Mesenchymal stem cell (in vitro differentiated cells and primary cell): ENCODE results near the gene TGM2.

ENCODE experiments used
- DNase-seq: peaks from one replicate; pipeline ENCODE4 v3.0.0-alpha.2; 2013
- H2AFZ ChIP-seq: one replicate; pipeline ENCODE4 v1.6.1; 2013; ENCODE audit warnings: low read depth, mild to moderate bottlenecking, control low read depth, inconsistent platforms, low read length, moderate library complexity
- H2AK5ac ChIP-seq: 2 replicates; pipeline ENCODE4 v1.6.1; 2013; ENCODE audit warnings: low read length, moderate library complexity, mild to moderate bottlenecking, inconsistent platforms; ENCODE audit not compliant: severe bottlenecking
- H2BK120ac ChIP-seq: one replicate; pipeline ENCODE4 v1.6.1; 2013; ENCODE audit warnings: low read depth, mild to moderate bottlenecking, inconsistent platforms, low read length, moderate library complexity
- H2BK12ac ChIP-seq, 2 experiments: one replicate each; pipeline ENCODE4 v1.6.1; 2013; ENCODE audit warnings: inconsistent platforms in 2 of 2, low read length in 2 of 2, mild to moderate bottlenecking in 2 of 2, moderate library complexity in 2 of 2, control low read depth in 1 of 2
- H2BK15ac ChIP-seq: one replicate; pipeline ENCODE4 v1.6.1; 2013; ENCODE audit warnings: mild to moderate bottlenecking, low read depth, inconsistent platforms; ENCODE audit not compliant: poor library complexity, severe bottlenecking
- H2BK5ac ChIP-seq: 2 replicates; pipeline ENCODE4 v1.6.1; 2013; ENCODE audit warnings: low read depth, mild to moderate bottlenecking, low read length, control low read depth, inconsistent platforms; ENCODE audit not compliant: poor library complexity, severe bottlenecking
- H3K14ac ChIP-seq, 2 experiments: one replicate each; pipeline ENCODE4 v1.6.1; 2013; ENCODE audit warnings: inconsistent platforms in 2 of 2, low read length in 2 of 2, control low read depth in 1 of 2, mild to moderate bottlenecking in 1 of 2, moderate library complexity in 1 of 2
- H3K18ac ChIP-seq, 2 experiments: one replicate each; pipeline ENCODE4 v1.6.1; 2013; ENCODE audit warnings: inconsistent platforms in 2 of 2, low read length in 2 of 2, control low read depth in 1 of 2, low read depth in 1 of 2, mild to moderate bottlenecking in 1 of 2
- H3K23ac ChIP-seq, 2 experiments: one replicate each; pipeline ENCODE4 v1.6.1; 2013; ENCODE audit warnings: inconsistent platforms in 2 of 2, low read length in 2 of 2, mild to moderate bottlenecking in 2 of 2, moderate library complexity in 2 of 2, control low read depth in 1 of 2
- H3K27ac ChIP-seq: 2 replicates; pipeline ENCODE4 v1.5.1; 2013; ENCODE audit warnings: mild to moderate bottlenecking, moderate library complexity, low read length, control low read depth, inconsistent platforms; ENCODE audit not compliant: poor library complexity, severe bottlenecking
- H3K27me3 ChIP-seq, 2 experiments: 2 replicates each; pipeline versions ENCODE4 v1.6.1 to v1.7.0; 2013; ENCODE audit warnings: low read length in 2 of 2, mild to moderate bottlenecking in 2 of 2, moderate library complexity in 2 of 2, control low read depth in 1 of 2, inconsistent platforms in 1 of 2; ENCODE audit not compliant: control insufficient read depth in 1 of 2, insufficient read depth in 1 of 2
- H3K36me3 ChIP-seq, 2 experiments: 2 replicates each; pipeline versions ENCODE4 v1.6.1 to v1.7.0; 2013; ENCODE audit warnings: low read length in 2 of 2, control low read depth in 1 of 2, inconsistent platforms in 1 of 2, low read depth in 1 of 2, mild to moderate bottlenecking in 1 of 2; ENCODE audit not compliant: insufficient read depth in 2 of 2, control insufficient read depth in 1 of 2
- H3K4ac ChIP-seq, 2 experiments: one replicate each; pipeline ENCODE4 v1.6.1; 2013; ENCODE audit warnings: inconsistent platforms in 2 of 2, low read length in 2 of 2, mild to moderate bottlenecking in 2 of 2, moderate library complexity in 2 of 2, control low read depth in 1 of 2, low read depth in 1 of 2
- H3K4me1 ChIP-seq: 2 replicates; pipeline ENCODE4 v1.6.1; 2013; ENCODE audit warnings: low read depth, low read length, control low read depth; ENCODE audit not compliant: control insufficient read depth, insufficient read depth
- H3K4me2 ChIP-seq: 2 replicates; pipeline ENCODE4 v1.6.1; 2013; ENCODE audit warnings: low read length, mild to moderate bottlenecking, inconsistent platforms; ENCODE audit not compliant: poor library complexity, severe bottlenecking
- H3K4me3 ChIP-seq, 2 experiments: 2 replicates each; pipeline versions ENCODE4 v1.5.1 to v1.7.0; 2013; ENCODE audit warnings: low read length in 2 of 2, mild to moderate bottlenecking in 2 of 2, control low read depth in 1 of 2, low read depth in 1 of 2; ENCODE audit not compliant: insufficient read depth in 1 of 2
- H3K79me1 ChIP-seq: replicated peaks from 2 replicates; pipeline ENCODE4 v1.6.1; 2013; ENCODE audit warnings: mild to moderate bottlenecking, control low read depth, low read length, inconsistent platforms; ENCODE audit not compliant: poor library complexity, severe bottlenecking
- H3K9ac ChIP-seq: 2 replicates; pipeline ENCODE4 v1.7.0; 2013; ENCODE audit warnings: mild to moderate bottlenecking, low read length, moderate library complexity
- H3K9me3 ChIP-seq: 2 replicates; pipeline ENCODE4 v1.7.0; 2013; ENCODE audit warnings: mild to moderate bottlenecking, low read length; ENCODE audit not compliant: control insufficient read depth
- H4K8ac ChIP-seq: one replicate; pipeline ENCODE4 v1.6.1; 2013; ENCODE audit warnings: inconsistent platforms, mild to moderate bottlenecking, low read length, moderate library complexity
- H4K91ac ChIP-seq: one replicate; pipeline ENCODE4 v1.6.1; 2013; ENCODE audit warnings: mild to moderate bottlenecking, low read length, inconsistent platforms
- WGBS: methylation state at CpG from one replicate; pipeline ENCODE4 v1.1.7; 2013; ENCODE audit warnings: mixed read lengths; 5-methylcytosine and 5-hydroxymethylcytosine counted together

Gene TGM2

GRCh38 chr20:38173237-38174156 lies 8.4 kb upstream of the TGM2 start:
- Histone ChIP-seq H2AFZ (no peak overlapping the region), H4K8ac (peak overlapping the region; percentile 42), H3K18ac (peak overlapping the region; percentile 11 to 64), H3K23ac (no peak overlapping the region), H4K91ac (peak overlapping the region; percentile 62), H3K4me3 (no peak overlapping the region), H3K9ac (peak overlapping the region; percentile 54), H3K14ac (no peak overlapping the region), H3K36me3 (no peaks in the 10 kb centered on the region), H3K79me1 (no peaks in the 10 kb centered on the region), H3K27ac (no peak overlapping the region), H2BK15ac (peak overlapping the region; percentile 54), H2BK12ac (peak overlapping the region; percentile 55 to 57), H2BK5ac (no peak overlapping the region), H3K4me1 (peaks cover 6% of the 10 kb centered on the region), H3K27me3 (no peaks in the 10 kb centered on the region), H2BK120ac (no peak overlapping the region), H3K4me2 (no peak overlapping the region), H2AK5ac (peak overlapping the region; percentile 35), H3K9me3 (no peaks in the 10 kb centered on the region), H3K4ac (no peak overlapping the region)
- WGBS: 37% methylated on average over 12 of the region's 14 CpGs
- peak; percentile 96 for DNase-seq

GRCh38 chr20:38172408-38172807 lies 7.3 kb upstream of the TGM2 start:
- no peak overlapping the region for H4K91ac ChIP-seq
- H2AK5ac ChIP-seq: no peak overlapping the region
- no peak overlapping the region for H3K27ac ChIP-seq
- no peak overlapping the region for H3K4ac ChIP-seq
- no peak overlapping the region for H2AFZ ChIP-seq
- no peaks in the 10 kb centered on the region for H3K36me3 ChIP-seq
- H2BK5ac ChIP-seq: no peak overlapping the region
- peak overlapping the region; percentile 54 for H3K9ac ChIP-seq
- WGBS: 38% methylated on average over 2 of the region's 4 CpGs
- no peak overlapping the region for H3K4me2 ChIP-seq
- H3K27me3 ChIP-seq: no peaks in the 10 kb centered on the region
- H3K4me3 ChIP-seq: no peak overlapping the region
- H4K8ac ChIP-seq: no peak overlapping the region
- no peak overlapping the region for H3K14ac ChIP-seq
- no peaks in the 10 kb centered on the region for H3K9me3 ChIP-seq
- peak overlapping the region; percentile 27 for H2BK120ac ChIP-seq
- H3K23ac ChIP-seq: no peak overlapping the region
- DNase-seq: peak; percentile 86
- no peak overlapping the region for H2BK12ac ChIP-seq
- no peak overlapping the region for H3K18ac ChIP-seq
- H3K4me1 ChIP-seq: peaks cover 15% of the 10 kb centered on the region
- no peaks in the 10 kb centered on the region for H3K79me1 ChIP-seq
- H2BK15ac ChIP-seq: no peak overlapping the region

- no peak overlapping the region for H2AFZ ChIP-seq
- H2BK120ac ChIP-seq: no peak overlapping the region
- no peak overlapping the region for H3K4ac ChIP-seq
- no peak overlapping the region for H2BK15ac ChIP-seq
- H3K9ac ChIP-seq: peak overlapping the region; percentile 64
- no peak overlapping the region for H2BK5ac ChIP-seq
- H2BK12ac ChIP-seq: no peak overlapping the region
- no peaks in the 10 kb centered on the region for H3K9me3 ChIP-seq
- no peak overlapping the region for H3K14ac ChIP-seq
- no peaks in the 10 kb centered on the region for H3K79me1 ChIP-seq
- no peaks in the 10 kb centered on the region for H3K27me3 ChIP-seq
- no peak overlapping the region for H3K4me3 ChIP-seq
- no peak overlapping the region for H4K91ac ChIP-seq
- DNase-seq: no peak
- H3K36me3 ChIP-seq: no peaks in the 10 kb centered on the region
- no peak overlapping the region for H3K27ac ChIP-seq
- no peak overlapping the region for H3K23ac ChIP-seq
- peak overlapping the region in 1 of 2 experiments; percentile 21 for H3K18ac ChIP-seq
- no peak overlapping the region for H3K4me2 ChIP-seq
- H2AK5ac ChIP-seq: no peak overlapping the region
- H3K4me1 ChIP-seq: peaks cover 19% of the 10 kb centered on the region
- no CpG with 5 or more reads among the region's 4 CpGs for WGBS
- H4K8ac ChIP-seq: no peak overlapping the region
These were observed 6.6 kb upstream of the TGM2 start for GRCh38 chr20:38171675-38172043.

GRCh38 chr20:38170826-38171674 lies 6.0 kb upstream of the TGM2 start:
- Histone ChIP-seq H3K4ac (peak overlapping the region in 1 of 2 experiments; percentile 32), H2BK15ac (peak overlapping the region; percentile 12), H3K14ac (no peak overlapping the region), H2BK120ac (no peak overlapping the region), H3K4me2 (no peak overlapping the region), H3K23ac (no peak overlapping the region), H3K18ac (peak overlapping the region; percentile 52 to 85), H2BK5ac (no peak overlapping the region), H3K9me3 (no peaks in the 10 kb centered on the region), H2AK5ac (peak overlapping the region; percentile 10), H2BK12ac (peak overlapping the region; percentile 29 to 74), H2AFZ (no peak overlapping the region), H3K4me1 (peaks cover 22% of the 10 kb centered on the region), H3K27ac (no peak overlapping the region), H3K4me3 (no peak overlapping the region), H4K8ac (peak overlapping the region; percentile 39), H3K36me3 (no peaks in the 10 kb centered on the region), H3K9ac (peak overlapping the region; percentile 64), H3K27me3 (no peaks in the 10 kb centered on the region), H3K79me1 (no peaks in the 10 kb centered on the region), H4K91ac (no peak overlapping the region)
- 17% methylated on average over 7 of the region's 11 CpGs for WGBS
- peak; percentile 94 for DNase-seq
